Prostate gland (tissue), 2 donors: ENCODE results near the gene COLEC12.

ENCODE experiments used
- CTCF ChIP-seq, 4 experiments: fragments of 200-600 bp in 2 of 4; fragments of 450-650 bp in 2 of 4; sonication (generic) in 2 of 4; IDR thresholded peaks; 1 replicate in 3 of 4; 2 replicates in 1 of 4; pipeline ENCODE4 v1.5.1; 2016 to 2019; ENCODE audit warnings: antibody characterized with exemption in 4 of 4, mild to moderate bottlenecking in 2 of 4, moderate library complexity in 2 of 4
- POLR2A ChIP-seq: fragments of 450-650 bp; IDR thresholded peaks from one replicate; pipeline ENCODE4 v1.6.1; 2016; ENCODE audit warnings: antibody characterized with exemption, mild to moderate bottlenecking

- no peak for TF ChIP-seq CTCF (IDR thresholded peaks at IDR 0.05)
- TF ChIP-seq POLR2A: no peak
Measured at GRCh38 chr18:394262-394986, 106.1 kb downstream of the COLEC12 start.
